GM12878 (cell line): Measurements from ENCODE around the gene RAD18. TPM values are rescaled to one million over a fixed set of nuclear protein-coding genes. Genes with fewer than 3 reads are reported as not detected.
A peak's percentile ranks its signal among the peaks of the same experiment; 100 is the strongest.

Experiments used
- CREM ChIP-seq: IDR thresholded peaks from 2 replicates; pipeline ENCODE4 v1.6.1; 2014; ENCODE audit warnings: antibody characterized with exemption, low read depth
- MTA3 ChIP-seq: IDR thresholded peaks from 2 replicates; pipeline ENCODE4 v1.6.1; 2012; ENCODE audit warnings: low read length, inconsistent platforms, borderline replicate concordance
- MYB ChIP-seq: fragments of 150-350 bp; IDR thresholded peaks from 2 replicates; pipeline ENCODE4 v1.6.1; 2014; ENCODE audit warnings: mild to moderate bottlenecking, low read depth, low read length, borderline replicate concordance
- MYC ChIP-seq: IDR thresholded peaks from 2 replicates; pipeline ENCODE4 v1.6.1; 2011; ENCODE audit warnings: mild to moderate bottlenecking, low read length, moderate library complexity, inconsistent platforms; ENCODE audit not compliant: insufficient read depth, insufficient replicate concordance, insufficient read length, severe bottlenecking
- NFYA ChIP-seq: IDR thresholded peaks from 2 replicates; pipeline ENCODE4 v1.6.1; 2011; ENCODE audit warnings: low read depth, mild to moderate bottlenecking, low read length, improper control_type of control experiment, borderline replicate concordance
- SMARCA5 ChIP-seq: fragments of 450-650 bp; IDR thresholded peaks from 2 replicates; pipeline ENCODE4 v1.6.1; 2017; ENCODE audit warnings: mild to moderate bottlenecking
- TARDBP ChIP-seq: IDR thresholded peaks from 2 replicates; pipeline ENCODE4 v1.6.1; 2016; ENCODE audit warnings: borderline replicate concordance
- YY1 ChIP-seq: IDR thresholded peaks from 2 replicates; pipeline ENCODE4 v1.6.1; 2011; ENCODE audit warnings: low read depth, mild to moderate bottlenecking, low read length
- ZNF217 ChIP-seq: fragments of 450-650 bp; IDR thresholded peaks from 2 replicates; pipeline ENCODE4 v1.6.1; 2017; ENCODE audit warnings: antibody characterized with exemption, mild to moderate bottlenecking
- polyA plus RNA-seq, 11 experiments: library from polyadenylated mRNA; depleted of rRNA in 4 of 11; unstranded in 6 of 11; stranded (reverse) in 5 of 11; fragments of >200 nt; fragmentation: Nextera tagmentation in 4 of 11; fragmentation: Illumina TruSeq in 1 of 11; extraction: Ambion mirVana in 4 of 11; extraction: Trizol in 1 of 11; gene quantifications; 1 replicate in 1 of 11; 2 replicates in 10 of 11; pipeline versions ENCODE4 v1.2.1 to v1.2.3, GENCODE V29; 2011 to 2016; ENCODE audit warnings: inconsistent platforms in 2 of 11, missing spikeins in 2 of 11, low read depth in 1 of 11
- total RNA-seq, 4 experiments: library from RNA; depleted of rRNA in 3 of 4; stranded (reverse); fragments of >200 nt in 3 of 4; fragmentation: Illumina TruSeq in 1 of 4; extraction: Trizol in 1 of 4; gene quantifications; 2 replicates each; pipeline versions ENCODE4 v1.2.1 to v1.2.3, GENCODE V29; 2013 to 2021
- TF ChIP-seq, protein P1 (sequence below): IDR thresholded peaks from 2 replicates; pipeline ENCODE4 v1.6.1; 2012; ENCODE audit warnings: improper control_type of control experiment, low read depth, low read length; ENCODE audit not compliant: insufficient replicate concordance
- TF ChIP-seq, protein P2 (sequence below): fragments of 450-650 bp; IDR thresholded peaks from 2 replicates; pipeline ENCODE4 v1.6.1; 2017; ENCODE audit warnings: mild to moderate bottlenecking, low read depth, inconsistent platforms; ENCODE audit not compliant: poor library complexity, severe bottlenecking
- TF ChIP-seq, protein P3 (sequence below): IDR thresholded peaks from 2 replicates; pipeline ENCODE4 v1.6.1; 2011; ENCODE audit warnings: low read depth, low read length, improper control_type of control experiment, borderline replicate concordance
- TF ChIP-seq, protein P4 (sequence below): fragments of 450-650 bp; IDR thresholded peaks from 2 replicates; pipeline ENCODE4 v1.6.1; 2017; ENCODE audit warnings: mild to moderate bottlenecking, moderate library complexity

Gene RAD18
- total and polyA plus RNA-seq, 10 of the 15 experiments (the other 5 are each of a cell fraction or from before 2014, with no cell fraction given), result 8.7 to 38.6 (median 19.2) TPM

DNA sequence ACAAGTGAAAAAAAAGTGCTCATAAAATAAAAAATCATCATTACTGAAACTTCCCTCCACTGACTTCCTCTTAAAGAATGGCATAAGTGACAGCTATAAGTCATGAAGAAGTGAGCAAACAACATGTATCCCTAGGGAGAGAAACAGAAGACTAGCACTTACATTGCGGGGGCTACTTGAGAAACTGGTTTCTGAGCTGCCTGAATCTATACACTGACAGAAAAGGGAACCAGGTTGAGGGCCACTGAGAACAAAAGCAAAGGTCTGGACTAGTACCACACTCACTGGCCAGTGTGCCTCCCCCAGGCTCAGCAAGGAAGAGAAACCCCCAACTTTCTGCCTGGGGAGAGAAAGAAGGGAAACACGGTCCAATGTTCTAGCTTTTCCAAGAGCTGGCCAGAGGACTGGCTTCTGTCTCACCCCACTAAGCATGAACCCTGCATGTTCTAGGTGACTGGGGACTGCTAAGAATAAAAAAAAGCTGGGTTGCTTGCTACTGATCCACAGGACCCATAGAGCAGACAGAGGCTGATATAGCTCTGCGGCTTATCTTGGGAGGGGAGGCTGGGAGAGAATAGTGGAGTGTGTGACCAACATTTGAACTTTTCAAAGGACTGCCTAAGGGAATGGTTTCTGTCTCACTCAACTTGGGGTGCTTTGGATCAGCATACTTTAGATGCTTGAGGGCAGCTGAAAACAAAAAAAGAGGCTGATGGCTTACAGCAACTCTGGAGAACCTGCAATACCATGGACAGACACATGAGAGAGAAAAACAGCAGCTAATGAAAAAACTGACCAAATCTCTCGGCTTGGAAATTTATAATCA lies 8.1 kb downstream of the RAD18 start (continued):
- TF ChIP-seq MTA3, result 0 out of 2 replicates have a peak, but pooled peaks have one; percentile 28
- no peak for TF ChIP-seq MYC
- TF ChIP-seq NFYA, result no peak
- no peak for TF ChIP-seq SMARCA5
- TF ChIP-seq, protein P1, sequence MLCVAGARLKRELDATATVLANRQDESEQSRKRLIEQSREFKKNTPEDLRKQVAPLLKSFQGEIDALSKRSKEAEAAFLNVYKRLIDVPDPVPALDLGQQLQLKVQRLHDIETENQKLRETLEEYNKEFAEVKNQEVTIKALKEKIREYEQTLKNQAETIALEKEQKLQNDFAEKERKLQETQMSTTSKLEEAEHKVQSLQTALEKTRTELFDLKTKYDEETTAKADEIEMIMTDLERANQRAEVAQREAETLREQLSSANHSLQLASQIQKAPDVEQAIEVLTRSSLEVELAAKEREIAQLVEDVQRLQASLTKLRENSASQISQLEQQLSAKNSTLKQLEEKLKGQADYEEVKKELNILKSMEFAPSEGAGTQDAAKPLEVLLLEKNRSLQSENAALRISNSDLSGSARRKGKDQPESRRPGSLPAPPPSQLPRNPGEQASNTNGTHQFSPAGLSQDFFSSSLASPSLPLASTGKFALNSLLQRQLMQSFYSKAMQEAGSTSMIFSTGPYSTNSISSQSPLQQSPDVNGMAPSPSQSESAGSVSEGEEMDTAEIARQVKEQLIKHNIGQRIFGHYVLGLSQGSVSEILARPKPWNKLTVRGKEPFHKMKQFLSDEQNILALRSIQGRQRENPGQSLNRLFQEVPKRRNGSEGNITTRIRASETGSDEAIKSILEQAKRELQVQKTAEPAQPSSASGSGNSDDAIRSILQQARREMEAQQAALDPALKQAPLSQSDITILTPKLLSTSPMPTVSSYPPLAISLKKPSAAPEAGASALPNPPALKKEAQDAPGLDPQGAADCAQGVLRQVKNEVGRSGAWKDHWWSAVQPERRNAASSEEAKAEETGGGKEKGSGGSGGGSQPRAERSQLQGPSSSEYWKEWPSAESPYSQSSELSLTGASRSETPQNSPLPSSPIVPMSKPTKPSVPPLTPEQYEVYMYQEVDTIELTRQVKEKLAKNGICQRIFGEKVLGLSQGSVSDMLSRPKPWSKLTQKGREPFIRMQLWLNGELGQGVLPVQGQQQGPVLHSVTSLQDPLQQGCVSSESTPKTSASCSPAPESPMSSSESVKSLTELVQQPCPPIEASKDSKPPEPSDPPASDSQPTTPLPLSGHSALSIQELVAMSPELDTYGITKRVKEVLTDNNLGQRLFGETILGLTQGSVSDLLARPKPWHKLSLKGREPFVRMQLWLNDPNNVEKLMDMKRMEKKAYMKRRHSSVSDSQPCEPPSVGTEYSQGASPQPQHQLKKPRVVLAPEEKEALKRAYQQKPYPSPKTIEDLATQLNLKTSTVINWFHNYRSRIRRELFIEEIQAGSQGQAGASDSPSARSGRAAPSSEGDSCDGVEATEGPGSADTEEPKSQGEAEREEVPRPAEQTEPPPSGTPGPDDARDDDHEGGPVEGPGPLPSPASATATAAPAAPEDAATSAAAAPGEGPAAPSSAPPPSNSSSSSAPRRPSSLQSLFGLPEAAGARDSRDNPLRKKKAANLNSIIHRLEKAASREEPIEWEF, result no peak
- no peak for TF ChIP-seq CREM
- TF ChIP-seq, protein P2, sequence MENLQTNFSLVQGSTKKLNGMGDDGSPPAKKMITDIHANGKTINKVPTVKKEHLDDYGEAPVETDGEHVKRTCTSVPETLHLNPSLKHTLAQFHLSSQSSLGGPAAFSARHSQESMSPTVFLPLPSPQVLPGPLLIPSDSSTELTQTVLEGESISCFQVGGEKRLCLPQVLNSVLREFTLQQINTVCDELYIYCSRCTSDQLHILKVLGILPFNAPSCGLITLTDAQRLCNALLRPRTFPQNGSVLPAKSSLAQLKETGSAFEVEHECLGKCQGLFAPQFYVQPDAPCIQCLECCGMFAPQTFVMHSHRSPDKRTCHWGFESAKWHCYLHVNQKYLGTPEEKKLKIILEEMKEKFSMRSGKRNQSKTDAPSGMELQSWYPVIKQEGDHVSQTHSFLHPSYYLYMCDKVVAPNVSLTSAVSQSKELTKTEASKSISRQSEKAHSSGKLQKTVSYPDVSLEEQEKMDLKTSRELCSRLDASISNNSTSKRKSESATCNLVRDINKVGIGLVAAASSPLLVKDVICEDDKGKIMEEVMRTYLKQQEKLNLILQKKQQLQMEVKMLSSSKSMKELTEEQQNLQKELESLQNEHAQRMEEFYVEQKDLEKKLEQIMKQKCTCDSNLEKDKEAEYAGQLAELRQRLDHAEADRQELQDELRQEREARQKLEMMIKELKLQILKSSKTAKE, result peak; percentile 73
- TF ChIP-seq, protein P3, sequence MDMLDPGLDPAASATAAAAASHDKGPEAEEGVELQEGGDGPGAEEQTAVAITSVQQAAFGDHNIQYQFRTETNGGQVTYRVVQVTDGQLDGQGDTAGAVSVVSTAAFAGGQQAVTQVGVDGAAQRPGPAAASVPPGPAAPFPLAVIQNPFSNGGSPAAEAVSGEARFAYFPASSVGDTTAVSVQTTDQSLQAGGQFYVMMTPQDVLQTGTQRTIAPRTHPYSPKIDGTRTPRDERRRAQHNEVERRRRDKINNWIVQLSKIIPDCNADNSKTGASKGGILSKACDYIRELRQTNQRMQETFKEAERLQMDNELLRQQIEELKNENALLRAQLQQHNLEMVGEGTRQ, result peak; percentile 6; the same call in 1 of the 2 replicates
- TF ChIP-seq, protein P4, sequence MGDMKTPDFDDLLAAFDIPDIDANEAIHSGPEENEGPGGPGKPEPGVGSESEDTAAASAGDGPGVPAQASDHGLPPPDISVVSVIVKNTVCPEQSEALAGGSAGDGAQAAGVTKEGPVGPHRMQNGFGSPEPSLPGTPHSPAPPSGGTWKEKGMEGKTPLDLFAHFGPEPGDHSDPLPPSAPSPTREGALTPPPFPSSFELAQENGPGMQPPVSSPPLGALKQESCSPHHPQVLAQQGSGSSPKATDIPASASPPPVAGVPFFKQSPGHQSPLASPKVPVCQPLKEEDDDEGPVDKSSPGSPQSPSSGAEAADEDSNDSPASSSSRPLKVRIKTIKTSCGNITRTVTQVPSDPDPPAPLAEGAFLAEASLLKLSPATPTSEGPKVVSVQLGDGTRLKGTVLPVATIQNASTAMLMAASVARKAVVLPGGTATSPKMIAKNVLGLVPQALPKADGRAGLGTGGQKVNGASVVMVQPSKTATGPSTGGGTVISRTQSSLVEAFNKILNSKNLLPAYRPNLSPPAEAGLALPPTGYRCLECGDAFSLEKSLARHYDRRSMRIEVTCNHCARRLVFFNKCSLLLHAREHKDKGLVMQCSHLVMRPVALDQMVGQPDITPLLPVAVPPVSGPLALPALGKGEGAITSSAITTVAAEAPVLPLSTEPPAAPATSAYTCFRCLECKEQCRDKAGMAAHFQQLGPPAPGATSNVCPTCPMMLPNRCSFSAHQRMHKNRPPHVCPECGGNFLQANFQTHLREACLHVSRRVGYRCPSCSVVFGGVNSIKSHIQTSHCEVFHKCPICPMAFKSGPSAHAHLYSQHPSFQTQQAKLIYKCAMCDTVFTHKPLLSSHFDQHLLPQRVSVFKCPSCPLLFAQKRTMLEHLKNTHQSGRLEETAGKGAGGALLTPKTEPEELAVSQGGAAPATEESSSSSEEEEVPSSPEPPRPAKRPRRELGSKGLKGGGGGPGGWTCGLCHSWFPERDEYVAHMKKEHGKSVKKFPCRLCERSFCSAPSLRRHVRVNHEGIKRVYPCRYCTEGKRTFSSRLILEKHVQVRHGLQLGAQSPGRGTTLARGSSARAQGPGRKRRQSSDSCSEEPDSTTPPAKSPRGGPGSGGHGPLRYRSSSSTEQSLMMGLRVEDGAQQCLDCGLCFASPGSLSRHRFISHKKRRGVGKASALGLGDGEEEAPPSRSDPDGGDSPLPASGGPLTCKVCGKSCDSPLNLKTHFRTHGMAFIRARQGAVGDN, result 0 out of 2 replicates have a peak, but pooled peaks have one; percentile 4
- no peak for TF ChIP-seq TARDBP
- TF ChIP-seq ZNF217, result no peak
- TF ChIP-seq MYB, result no peak
- no peak for TF ChIP-seq YY1
